Esophagus muscularis mucosa (tissue), 4 donors: Measurements from ENCODE around the gene SNHG17.
"Not testable (repeated sequence)": the region's sequence is repeated elsewhere in the genome, so short reads cannot be mapped to it uniquely, and the experiment has no call there.

Experiments
- EP300 ChIP-seq: sonication (generic); formaldehyde crosslinking; IDR thresholded peaks from one replicate; pipeline ENCODE4 v1.6.1; 2017; ENCODE audit warnings: antibody characterized with exemption
- POLR2A ChIP-seq: fragments of 450-650 bp; IDR thresholded peaks from one replicate; pipeline ENCODE4 v1.6.1; 2017; ENCODE audit warnings: antibody characterized with exemption, moderate library complexity, mild to moderate bottlenecking, low read depth
- TF ChIP-seq, protein P1 (sequence below), 3 experiments: fragments of 200-600 bp in 2 of 3; fragments of 450-650 bp in 1 of 3; sonication (generic) in 2 of 3; IDR thresholded peaks; one replicate each; pipeline ENCODE4 v1.5.1; 2017 to 2019; ENCODE audit warnings: antibody characterized with exemption in 3 of 3, mild to moderate bottlenecking in 2 of 3, moderate library complexity in 1 of 3

DNA sequence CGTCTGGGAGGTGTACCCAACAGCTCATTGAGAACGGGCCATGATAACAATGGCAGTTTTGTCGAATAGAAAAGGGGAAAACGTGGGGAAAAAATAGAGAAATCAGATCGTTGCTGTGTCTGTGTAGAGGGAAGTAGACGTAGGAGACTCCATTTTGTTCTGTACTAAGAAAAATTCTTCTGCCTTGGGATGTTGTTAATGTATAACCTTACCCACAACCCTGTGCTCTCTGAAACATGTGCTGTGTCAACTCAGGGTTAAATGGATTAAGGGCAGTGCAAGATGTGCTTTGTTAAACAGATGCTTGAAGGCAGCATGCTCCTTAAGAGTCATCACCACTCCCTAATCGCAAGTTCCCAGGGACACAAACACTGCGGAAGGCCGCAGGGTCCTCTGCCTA, 27.3 kb downstream of the SNHG17 start:
- TF ChIP-seq, protein P1, sequence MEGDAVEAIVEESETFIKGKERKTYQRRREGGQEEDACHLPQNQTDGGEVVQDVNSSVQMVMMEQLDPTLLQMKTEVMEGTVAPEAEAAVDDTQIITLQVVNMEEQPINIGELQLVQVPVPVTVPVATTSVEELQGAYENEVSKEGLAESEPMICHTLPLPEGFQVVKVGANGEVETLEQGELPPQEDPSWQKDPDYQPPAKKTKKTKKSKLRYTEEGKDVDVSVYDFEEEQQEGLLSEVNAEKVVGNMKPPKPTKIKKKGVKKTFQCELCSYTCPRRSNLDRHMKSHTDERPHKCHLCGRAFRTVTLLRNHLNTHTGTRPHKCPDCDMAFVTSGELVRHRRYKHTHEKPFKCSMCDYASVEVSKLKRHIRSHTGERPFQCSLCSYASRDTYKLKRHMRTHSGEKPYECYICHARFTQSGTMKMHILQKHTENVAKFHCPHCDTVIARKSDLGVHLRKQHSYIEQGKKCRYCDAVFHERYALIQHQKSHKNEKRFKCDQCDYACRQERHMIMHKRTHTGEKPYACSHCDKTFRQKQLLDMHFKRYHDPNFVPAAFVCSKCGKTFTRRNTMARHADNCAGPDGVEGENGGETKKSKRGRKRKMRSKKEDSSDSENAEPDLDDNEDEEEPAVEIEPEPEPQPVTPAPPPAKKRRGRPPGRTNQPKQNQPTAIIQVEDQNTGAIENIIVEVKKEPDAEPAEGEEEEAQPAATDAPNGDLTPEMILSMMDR (IDR thresholded peaks at IDR 0.05): not testable (repeated sequence)
- not testable (repeated sequence) for TF ChIP-seq EP300, POLR2A
